ENCODE data around the gene APEX1.
A peak's percentile ranks its signal among the peaks of the same experiment; 100 is the strongest.
"Not testable (repeated sequence)": the region's sequence is repeated elsewhere in the genome, so short reads cannot be mapped to it uniquely, and the experiment has no call there.

The APEX1 gene

GRCh38 chr14:20435582-20436362 is 19.3 kb upstream of the APEX1 start, which contains the start of gene KLHL33:
Gene KLHL33 (minus strand): TSS chr14:20436166. CDS start chr14:20435811, 355 bp downstream.
- no peak for DNase-seq (ENCODE audit: low read depth in 2 of 2)

GRCh38 chr14:20436363-20436755 is 18.7 kb upstream of the APEX1 start:
- DNase-seq (ENCODE audit: low read depth in 2 of 2): no peak

- no peak for DNase-seq (ENCODE audit: low read depth in 2 of 2)
Observed at GRCh38 chr14:20438664-20439063, 16.4 kb upstream of the APEX1 start.

- no peak for DNase-seq (ENCODE audit: low read depth in 2 of 2)
Observed at GRCh38 chr14:20440465-20440864, 14.6 kb upstream of the APEX1 start.

GRCh38 chr14:20440882-20441281 is 14.1 kb upstream of the APEX1 start:
- DNase-seq (ENCODE audit: low read depth in 2 of 2): no peak

- DNase-seq (ENCODE audit: low read depth in 2 of 2): no peak
Observed at GRCh38 chr14:20441461-20441860, 13.6 kb upstream of the APEX1 start.

- not testable (repeated sequence) for DNase-seq (ENCODE audit: low read depth in 2 of 2)
Observed at GRCh38 chr14:20443650-20444049, 11.4 kb upstream of the APEX1 start.

GRCh38 chr14:20446889-20447288 is 8.1 kb upstream of the APEX1 start:
- no peak for DNase-seq (ENCODE audit: low read depth in 2 of 2)

GRCh38 chr14:20452831-20453230 is 2.2 kb upstream of the APEX1 start:
- DNase-seq (ENCODE audit: low read depth in 2 of 2): not testable (repeated sequence)

- peak in 1 of 2 donors; percentile 51 for DNase-seq (ENCODE audit: low read depth in 2 of 2)
Observed at GRCh38 chr14:20455355-20456300, 602 bp downstream of the APEX1 start.

- DNase-seq (ENCODE audit: low read depth in 2 of 2): no peak
Observed at GRCh38 chr14:20456971-20457370, 1.9 kb downstream of the APEX1 start.

- DNase-seq (ENCODE audit: low read depth in 2 of 2): no peak
Observed at GRCh38 chr14:20458031-20458789, 3.2 kb downstream of the APEX1 start.

GRCh38 chr14:20460458-20461224 is 5.6 kb downstream of the APEX1 start:
- no peak for DNase-seq (ENCODE audit: low read depth in 2 of 2)

GRCh38 chr14:20461225-20462141 is 6.5 kb downstream of the APEX1 start, which contains the start of gene PIP4P1:
Gene PIP4P1 (minus strand): TSS chr14:20461434. CDS start chr14:20461325, 109 bp downstream.
- DNase-seq (ENCODE audit: low read depth in 2 of 2): peak; percentile 96 to 97

- DNase-seq (ENCODE audit: low read depth in 2 of 2): no peak
Observed at GRCh38 chr14:20468764-20469241, 13.8 kb downstream of the APEX1 start.

GRCh38 chr14:20469242-20469889 is 14.3 kb downstream of the APEX1 start, which contains the start of gene PNP:
Gene PNP (plus strand): TSS chr14:20469406. CDS start chr14:20469525, 119 bp downstream.
- DNase-seq (ENCODE audit: low read depth in 2 of 2): peak; percentile 69 to 76

GRCh38 chr14:20469890-20470602 is 15.0 kb downstream of the APEX1 start:
- no peak for DNase-seq (ENCODE audit: low read depth in 2 of 2)

- no peak for DNase-seq (ENCODE audit: low read depth in 2 of 2)
Observed at GRCh38 chr14:20470603-20470901, 15.5 kb downstream of the APEX1 start.

Measured in stimulated activated CD8-positive, alpha-beta memory T cell treated with anti-CD3 and anti-CD28 coated beads, Interleukin-2, amount 100 ng/mL, for 1 hour (primary cell).